Central memory CD8-positive, alpha-beta T cell (primary cell): ENCODE measurements around the gene NOTCH1.
"Not testable (repeated sequence)": the region's sequence is repeated elsewhere in the genome, so short reads cannot be mapped to it uniquely, and the experiment has no call there.

ENCODE experiments used
- ATAC-seq: fragments of 150-1000 bp; cut with Tn5 transposase; replicated peaks from 2 replicates; pipeline ENCODE4 v1.10.0; 2022; ENCODE audit warnings: mild to moderate bottlenecking, moderate FRiP score, moderate number of reproducible peaks; ENCODE audit not compliant: poor library complexity, severe bottlenecking; ENCODE audit errors: extremely low read depth
- DNase-seq, 2 donors: peaks; one replicate each; pipeline ENCODE4 v3.0.0; 2021; ENCODE audit warnings: low spot score in 2 of 2
- H3K27ac Mint-ChIP-seq: one replicate; pipeline ENCODE4 v1.8.0; 2022; ENCODE audit warnings: low read depth, mild to moderate bottlenecking, moderate library complexity, mixed read lengths
- H3K27me3 Mint-ChIP-seq: one replicate; pipeline ENCODE4 v1.8.0; 2022; ENCODE audit warnings: mixed read lengths
- H3K36me3 Mint-ChIP-seq: one replicate; pipeline ENCODE4 v1.8.0; 2022; ENCODE audit warnings: mild to moderate bottlenecking, moderate library complexity, mixed read lengths; ENCODE audit not compliant: insufficient read depth
- H3K4me1 Mint-ChIP-seq: one replicate; pipeline ENCODE4 v1.8.0; 2022; ENCODE audit warnings: mixed read lengths
- H3K4me3 Mint-ChIP-seq: one replicate; pipeline ENCODE4 v1.8.0; 2022; ENCODE audit warnings: mild to moderate bottlenecking, moderate library complexity, mixed read lengths
- H3K9me3 Mint-ChIP-seq: one replicate; pipeline ENCODE4 v1.8.0; 2022; ENCODE audit warnings: mixed read lengths

The NOTCH1 gene

DNA sequence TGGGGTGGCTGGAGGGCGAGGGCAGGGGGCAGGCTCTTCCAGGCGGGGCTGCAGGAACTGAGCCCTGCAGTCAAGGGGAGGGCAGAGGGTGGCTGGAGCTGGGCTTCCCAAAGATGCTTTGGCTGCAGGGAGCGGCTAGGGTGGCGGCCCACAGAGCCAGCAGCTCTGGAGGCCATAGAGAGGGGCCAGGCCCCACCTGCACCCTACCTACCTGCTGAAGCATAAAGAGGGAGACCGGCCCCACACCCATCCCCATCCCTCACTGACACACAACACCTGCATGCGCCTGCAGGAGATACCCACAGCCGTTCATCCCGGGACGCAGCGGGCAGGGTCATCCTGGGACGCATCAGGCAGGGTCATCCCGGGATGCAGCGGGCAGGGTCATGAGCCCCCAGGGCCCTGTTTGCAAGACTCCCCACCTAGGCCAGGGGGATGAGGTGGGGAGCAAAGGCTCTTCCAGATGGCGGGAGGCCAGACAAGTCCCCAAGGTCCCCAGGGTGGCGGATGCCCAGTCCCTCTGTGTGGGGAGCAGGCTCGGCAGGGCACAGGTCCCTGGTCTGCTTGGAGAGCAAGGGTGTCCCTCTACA, 39.8 kb upstream of the NOTCH1 start:
- peaks cover 10% of the 10 kb centered on the region for H3K4me1 Mint-ChIP-seq
- no peaks in the 10 kb centered on the region for H3K36me3 Mint-ChIP-seq
- H3K4me3 Mint-ChIP-seq: no peak overlapping the region
- H3K27ac Mint-ChIP-seq: no peak overlapping the region
- no peak for DNase-seq
- no peaks in the 10 kb centered on the region for H3K9me3 Mint-ChIP-seq
- peaks cover 7% of the 10 kb centered on the region for H3K27me3 Mint-ChIP-seq
- no peak for ATAC-seq

DNA sequence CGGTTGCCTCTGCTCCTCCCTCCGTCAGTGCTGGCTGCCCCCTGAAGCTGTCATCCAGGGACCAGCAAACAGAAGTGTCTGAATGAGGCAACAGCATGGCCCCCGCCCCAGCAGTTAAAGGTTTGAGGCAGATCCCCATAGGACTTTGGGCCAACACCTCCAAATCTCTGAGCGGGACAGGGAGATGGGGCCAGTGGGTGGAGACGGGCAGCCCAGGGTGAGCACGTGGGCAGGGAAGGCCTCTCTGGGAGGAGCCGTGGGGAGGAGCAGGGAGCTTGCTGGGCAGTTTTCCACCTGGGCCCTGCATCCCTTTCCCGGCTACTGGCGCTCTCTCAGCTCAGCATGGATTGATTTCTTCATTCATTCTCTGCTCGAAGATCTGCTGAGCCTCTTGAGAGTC, 39.1 kb upstream of the NOTCH1 start:
- Mint-ChIP-seq H3K9me3 (no peaks in the 10 kb centered on the region), H3K27ac (no peak overlapping the region), H3K36me3 (no peaks in the 10 kb centered on the region), H3K4me1 (peaks cover 10% of the 10 kb centered on the region), H3K27me3 (peaks cover 7% of the 10 kb centered on the region), H3K4me3 (no peak overlapping the region)
- DNase-seq (no peak), ATAC-seq (no peak)

DNA sequence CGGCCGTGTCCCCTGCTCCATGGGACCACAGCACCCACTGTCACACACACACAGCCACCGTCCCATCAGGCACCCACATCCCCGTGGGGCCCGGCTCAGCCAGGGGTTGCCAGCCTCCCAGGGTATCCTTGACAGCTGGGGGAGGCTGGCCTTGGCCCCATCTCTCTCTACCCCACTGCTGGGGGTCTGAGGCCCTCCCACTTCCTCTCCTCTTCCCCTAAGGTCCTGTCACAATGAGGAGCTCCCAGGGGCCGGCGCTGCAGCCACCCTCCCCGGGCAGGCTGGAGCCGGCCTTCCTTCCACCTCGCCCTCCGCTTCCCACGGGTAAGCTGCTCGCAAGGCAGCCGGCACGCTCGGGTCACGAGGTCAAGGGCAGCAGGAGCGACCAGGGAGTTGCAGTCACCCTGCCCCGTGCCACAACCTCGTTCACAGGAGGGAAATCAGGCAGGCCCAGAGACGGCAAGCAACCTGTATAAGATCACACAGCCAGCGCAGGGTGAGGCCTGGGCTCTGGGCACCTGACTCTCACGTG, 38.6 kb upstream of the NOTCH1 start:
- Mint-ChIP-seq H3K36me3 (no peaks in the 10 kb centered on the region), H3K4me1 (peaks cover 10% of the 10 kb centered on the region), H3K27ac (no peak overlapping the region), H3K27me3 (peaks cover 7% of the 10 kb centered on the region), H3K4me3 (no peak overlapping the region), H3K9me3 (no peaks in the 10 kb centered on the region)
- ATAC-seq (no peak), DNase-seq (no peak)

DNA sequence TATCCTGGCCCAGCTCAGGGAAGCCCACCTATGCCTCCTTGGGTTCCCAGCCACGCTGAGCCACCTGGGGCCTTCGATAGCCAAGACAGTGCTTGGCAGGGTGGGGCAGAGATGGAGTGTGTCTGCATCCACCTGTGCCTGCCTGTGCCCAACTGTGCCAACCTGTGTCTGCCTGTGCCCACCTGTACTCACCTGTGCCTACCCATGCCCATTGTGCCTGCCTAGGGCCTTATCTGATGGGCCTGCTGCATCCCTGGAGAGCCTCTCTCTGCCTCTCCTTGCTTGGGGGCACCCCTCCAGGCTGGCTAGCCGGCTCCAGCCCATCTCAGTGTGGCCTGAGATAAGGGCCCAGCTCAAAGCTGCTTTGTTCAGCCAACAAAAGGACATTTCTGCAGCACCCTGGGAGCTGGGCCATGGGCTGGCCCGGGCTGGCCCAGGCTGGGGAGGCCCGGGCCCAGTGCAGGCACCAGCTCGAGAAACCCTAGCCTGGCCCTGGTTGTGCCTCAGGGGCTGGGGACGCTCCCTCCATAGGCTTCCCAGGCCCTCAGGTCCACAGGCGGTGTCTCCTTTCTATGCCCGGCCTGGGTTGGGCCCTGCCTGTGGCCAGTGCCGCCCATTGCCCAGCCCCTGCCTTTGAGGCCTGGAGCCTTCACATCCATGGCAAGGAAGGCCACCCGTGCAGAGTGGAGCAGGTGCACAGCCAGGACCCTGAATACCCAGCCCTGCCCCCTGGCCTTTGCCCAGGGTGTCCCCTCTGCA, 37.3 kb upstream of the NOTCH1 start:
- DNase-seq: no peak
- Mint-ChIP-seq H3K27ac (no peak overlapping the region), H3K4me1 (peaks cover 2% of the 10 kb centered on the region), H3K27me3 (no peaks in the 10 kb centered on the region), H3K9me3 (no peaks in the 10 kb centered on the region), H3K4me3 (no peak overlapping the region), H3K36me3 (no peaks in the 10 kb centered on the region)
- ATAC-seq: no peak

DNA sequence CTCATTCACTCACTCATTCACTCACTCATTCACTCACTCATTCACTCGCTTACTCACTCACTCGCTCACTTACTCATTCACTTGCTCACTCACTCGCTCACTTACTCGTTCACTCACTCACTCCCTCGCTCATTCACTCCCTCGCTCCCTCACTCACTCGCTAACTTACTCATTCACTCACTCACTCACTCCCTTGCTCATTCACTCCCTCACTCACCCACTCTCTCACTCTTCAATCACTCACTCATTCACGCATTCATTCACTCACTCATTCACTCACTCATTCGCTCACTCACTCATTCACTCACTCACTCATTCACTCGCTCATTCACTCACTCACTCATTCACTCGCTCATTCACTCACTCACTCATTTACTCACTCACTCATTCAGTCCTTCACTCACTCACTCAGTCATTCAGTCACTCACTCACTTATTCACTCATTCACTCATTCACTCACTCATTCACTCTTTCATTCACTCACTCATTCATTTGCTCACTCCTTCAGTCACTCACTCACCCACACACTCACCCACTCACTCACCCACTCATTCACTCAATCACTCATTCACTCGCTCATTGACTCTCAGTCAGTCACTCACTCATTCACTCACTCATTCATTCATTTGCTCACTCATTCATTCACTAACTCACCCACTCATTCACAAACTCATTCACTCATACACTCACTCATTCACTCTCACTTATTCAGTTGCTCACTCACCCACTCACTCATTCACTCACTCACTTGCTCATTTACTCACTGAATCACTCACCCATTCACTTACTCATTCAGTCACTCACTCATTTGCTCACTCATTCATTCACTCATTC, 36.0 kb upstream of the NOTCH1 start:
- DNase-seq: no peak
- Mint-ChIP-seq H3K27ac (no peak overlapping the region), H3K9me3 (no peaks in the 10 kb centered on the region), H3K4me1 (no peaks in the 10 kb centered on the region), H3K4me3 (no peak overlapping the region), H3K36me3 (no peaks in the 10 kb centered on the region), H3K27me3 (no peaks in the 10 kb centered on the region)
- ATAC-seq: no peak

DNA sequence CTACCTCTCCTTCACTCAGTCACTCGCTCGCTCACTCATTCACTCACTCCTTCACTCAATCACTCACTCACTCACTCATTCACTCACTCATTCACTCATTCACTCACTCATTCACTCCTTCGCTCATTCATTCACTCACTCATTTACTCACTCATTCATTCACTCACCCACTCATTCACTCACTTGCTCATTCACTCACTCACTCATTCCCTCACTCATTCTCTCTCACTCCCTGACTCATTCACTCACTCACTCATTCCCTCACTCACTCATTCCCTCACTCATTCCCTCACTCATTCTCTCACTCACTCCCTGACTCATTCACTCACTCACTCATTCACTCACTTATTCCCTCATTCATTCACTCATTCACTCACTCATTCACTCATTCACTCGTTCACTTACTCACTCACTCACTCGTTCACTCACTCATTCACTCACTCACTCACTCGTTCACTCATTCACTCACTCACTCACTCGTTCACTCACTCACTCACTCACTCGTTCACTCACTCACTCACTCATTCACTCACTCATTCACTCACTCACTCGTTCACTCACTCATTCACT, 33.9 kb upstream of the NOTCH1 start:
- H3K27ac Mint-ChIP-seq, H3K27me3 Mint-ChIP-seq, DNase-seq, H3K4me1 Mint-ChIP-seq, H3K36me3 Mint-ChIP-seq, H3K4me3 Mint-ChIP-seq, ATAC-seq, H3K9me3 Mint-ChIP-seq: not testable (repeated sequence)

DNA sequence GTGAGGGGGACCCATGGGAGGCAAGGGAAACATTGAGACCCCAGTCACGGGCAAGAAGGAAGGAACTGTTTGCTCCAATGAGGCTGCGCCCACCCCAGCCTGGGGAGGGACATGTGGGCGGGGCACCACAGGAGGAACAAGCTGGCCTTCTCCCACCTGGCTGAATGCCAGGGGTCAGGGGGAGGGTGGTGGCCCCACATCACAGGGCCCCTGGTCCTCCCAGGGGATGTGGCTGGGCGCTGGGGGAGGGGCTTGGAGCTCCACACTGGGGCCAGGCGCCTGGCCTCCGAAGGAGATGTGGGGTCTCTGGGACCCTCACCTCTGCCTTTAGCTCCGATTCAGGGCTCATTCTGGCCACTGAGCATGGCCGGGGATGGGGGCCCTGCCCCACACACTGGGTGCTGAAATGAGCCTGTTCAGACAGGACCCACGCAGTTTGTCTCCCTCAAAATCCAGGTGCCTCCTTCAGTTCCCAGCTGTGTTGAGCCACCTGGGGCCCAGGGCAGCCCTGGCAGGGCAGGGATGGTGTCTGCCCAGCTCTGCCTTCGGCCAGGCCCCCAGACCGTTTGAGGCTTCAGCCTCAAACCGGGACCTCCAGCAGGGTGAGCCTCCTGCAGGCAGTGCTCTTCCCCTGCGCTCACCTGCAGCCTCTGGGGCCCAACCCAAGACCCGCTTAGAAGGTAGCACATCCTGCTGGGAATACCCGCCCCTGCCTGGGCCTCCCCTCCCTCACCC, 33.2 kb upstream of the NOTCH1 start:
- DNase-seq (no peak), ATAC-seq (no peak)
- H3K9me3 Mint-ChIP-seq: no peaks in the 10 kb centered on the region
- H3K27me3 Mint-ChIP-seq: no peaks in the 10 kb centered on the region
- no peaks in the 10 kb centered on the region for H3K4me1 Mint-ChIP-seq
- H3K4me3 Mint-ChIP-seq: no peak overlapping the region
- no peak overlapping the region for H3K27ac Mint-ChIP-seq
- H3K36me3 Mint-ChIP-seq: no peaks in the 10 kb centered on the region

DNA sequence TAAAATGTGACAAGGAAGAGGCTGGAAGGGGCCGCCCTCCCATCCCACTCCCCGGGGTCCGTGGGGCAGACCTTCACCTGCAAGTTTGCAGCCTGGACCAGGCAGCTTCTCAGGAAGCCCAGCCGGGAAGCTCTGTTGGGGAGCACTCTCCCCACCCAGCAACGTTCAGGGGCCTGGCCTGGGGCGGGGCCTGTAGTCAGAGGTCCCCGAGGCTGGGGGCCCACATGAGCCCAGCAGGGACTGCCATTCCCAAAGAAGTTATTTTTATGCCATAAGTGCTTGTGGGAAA, 32.7 kb upstream of the NOTCH1 start:
- no peak for ATAC-seq
- no peaks in the 10 kb centered on the region for H3K27me3 Mint-ChIP-seq
- no peaks in the 10 kb centered on the region for H3K36me3 Mint-ChIP-seq
- no peaks in the 10 kb centered on the region for H3K4me1 Mint-ChIP-seq
- DNase-seq: no peak
- H3K4me3 Mint-ChIP-seq: no peak overlapping the region
- H3K9me3 Mint-ChIP-seq: no peaks in the 10 kb centered on the region
- no peak overlapping the region for H3K27ac Mint-ChIP-seq

DNA sequence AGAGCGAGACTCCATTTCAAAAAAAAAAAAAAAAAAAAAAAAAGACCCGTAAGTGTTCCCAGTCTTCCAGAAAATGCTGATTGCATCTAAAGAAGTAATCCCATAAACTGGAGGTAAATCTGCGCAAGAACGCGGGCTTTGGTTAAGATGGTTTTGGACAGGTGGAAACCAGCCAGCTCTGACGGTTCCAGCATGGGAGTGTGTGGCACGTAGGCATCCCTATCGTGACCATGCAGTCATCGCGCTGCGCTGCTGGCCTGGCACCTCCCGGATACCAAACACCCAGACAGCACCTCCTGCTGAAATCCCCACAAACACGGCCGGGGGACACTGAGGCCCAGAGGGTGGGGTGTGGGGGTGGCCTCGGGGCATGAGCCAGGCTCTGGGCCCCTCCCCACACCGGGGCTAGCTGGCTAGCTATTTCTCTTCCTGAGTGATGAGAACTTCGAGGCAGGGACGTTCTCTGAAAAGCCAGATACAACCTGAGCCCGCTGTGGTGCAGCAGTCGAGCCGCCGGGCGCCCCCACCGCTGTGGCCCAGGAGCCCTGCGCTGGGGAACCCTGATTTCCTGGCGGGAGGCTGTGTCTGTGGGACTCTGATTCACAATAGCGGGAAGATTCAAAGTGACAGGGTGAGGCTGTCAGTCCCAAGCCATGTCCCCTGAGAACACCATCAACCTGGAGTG, 32.2 kb upstream of the NOTCH1 start:
- H3K4me1 Mint-ChIP-seq: peaks cover under 1% of the 10 kb centered on the region
- no peaks in the 10 kb centered on the region for H3K9me3 Mint-ChIP-seq
- no peak overlapping the region for H3K4me3 Mint-ChIP-seq
- DNase-seq: no peak
- no peak for ATAC-seq
- no peak overlapping the region for H3K27ac Mint-ChIP-seq
- no peaks in the 10 kb centered on the region for H3K36me3 Mint-ChIP-seq
- no peaks in the 10 kb centered on the region for H3K27me3 Mint-ChIP-seq

DNA sequence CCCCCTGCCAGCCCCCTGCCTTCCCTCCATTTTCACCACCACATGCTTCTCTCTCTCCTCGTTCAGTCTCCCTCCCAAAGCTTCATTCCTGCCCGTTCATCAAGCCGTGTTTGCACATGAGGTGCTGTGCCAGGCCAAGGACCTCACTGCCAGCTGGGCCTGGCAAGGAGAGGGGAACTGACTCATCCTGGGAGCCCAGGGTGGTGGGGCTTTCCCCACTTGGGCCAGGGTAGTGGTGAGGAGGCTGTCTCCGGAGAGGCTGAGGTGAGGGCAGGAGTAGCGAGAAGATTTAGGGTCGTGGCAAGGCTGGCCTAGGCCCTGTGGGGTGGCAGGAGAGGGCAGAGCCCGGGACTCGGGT, 30.4 kb upstream of the NOTCH1 start:
- H3K4me1 Mint-ChIP-seq: peaks cover 7% of the 10 kb centered on the region
- no peak overlapping the region for H3K27ac Mint-ChIP-seq
- no peak for DNase-seq
- no peak overlapping the region for H3K4me3 Mint-ChIP-seq
- no peaks in the 10 kb centered on the region for H3K9me3 Mint-ChIP-seq
- no peaks in the 10 kb centered on the region for H3K36me3 Mint-ChIP-seq
- no peak for ATAC-seq
- no peaks in the 10 kb centered on the region for H3K27me3 Mint-ChIP-seq

DNA sequence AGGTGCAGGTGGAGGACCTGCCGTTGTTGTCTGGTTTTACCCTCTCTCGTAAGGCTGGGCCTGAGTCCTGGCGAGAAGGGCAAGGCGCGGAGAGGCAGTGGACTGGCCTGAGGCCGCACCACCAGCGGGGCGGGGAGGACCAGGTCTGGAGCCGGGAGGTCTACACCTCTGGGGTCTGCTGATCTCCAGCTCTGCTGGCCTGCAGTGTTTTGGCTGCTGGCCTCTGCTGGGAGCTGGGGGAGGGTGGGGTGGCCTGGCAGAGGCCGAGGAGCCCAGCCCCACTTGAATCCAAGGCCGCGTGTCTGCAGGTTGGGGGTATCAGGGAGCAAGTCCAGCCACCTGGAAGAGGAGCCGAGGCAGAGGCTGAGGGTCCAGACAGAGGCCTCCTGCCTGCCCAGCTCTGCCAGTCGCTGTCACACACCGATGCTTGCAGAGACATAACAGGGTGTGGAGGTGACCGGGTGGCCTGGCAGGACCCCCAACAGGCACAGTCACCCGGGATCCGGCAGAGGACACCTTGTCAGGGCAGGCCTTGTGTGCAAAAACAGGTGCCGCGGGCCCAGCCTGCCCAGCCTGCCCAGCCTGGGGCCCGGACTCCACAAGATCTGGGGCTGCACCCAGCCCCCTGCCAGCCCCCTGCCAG, 29.9 kb upstream of the NOTCH1 start:
- ATAC-seq (no peak), DNase-seq (no peak)
- Mint-ChIP-seq H3K4me3 (no peak overlapping the region), H3K27me3 (no peaks in the 10 kb centered on the region), H3K36me3 (no peaks in the 10 kb centered on the region), H3K27ac (no peak overlapping the region), H3K4me1 (peaks cover 7% of the 10 kb centered on the region), H3K9me3 (no peaks in the 10 kb centered on the region)
